Mesothelial cell of epicardium (in vitro differentiated cells): ENCODE measurements around the gene EXTL1. TPM values are rescaled to one million over a fixed set of nuclear protein-coding genes. Genes with fewer than 3 reads are reported as not detected.

ENCODE experiments used
- DNase-seq, 2 experiments: peaks; one replicate each; pipeline ENCODE4 v3.0.0; 2021; ENCODE audit warnings: low spot score in 2 of 2; ENCODE audit not compliant: unreplicated experiment in 2 of 2
- H3K27ac Mint-ChIP-seq: 2 replicates; pipeline ENCODE4 v1.8.0; 2021; ENCODE audit warnings: mixed read lengths
- H3K27me3 Mint-ChIP-seq: 2 replicates; pipeline ENCODE4 v1.8.0; 2021; ENCODE audit warnings: low read depth, mixed read lengths
- H3K36me3 Mint-ChIP-seq: 2 replicates; pipeline ENCODE4 v1.8.0; 2021; ENCODE audit warnings: mixed read lengths
- H3K4me1 Mint-ChIP-seq: 2 replicates; pipeline ENCODE4 v1.8.0; 2021; ENCODE audit warnings: mixed read lengths
- H3K4me3 Mint-ChIP-seq: 2 replicates; pipeline ENCODE4 v1.8.0; 2021; ENCODE audit warnings: mild to moderate bottlenecking, moderate library complexity, mixed read lengths
- H3K9me3 Mint-ChIP-seq: 2 replicates; pipeline ENCODE4 v1.8.0; 2021; ENCODE audit warnings: mixed read lengths
- total RNA-seq: library from RNA; stranded (reverse); gene quantifications from 3 replicates; pipeline ENCODE4 v1.2.1, GENCODE V29; 2021
- TF ChIP-seq, protein P1 (sequence below): fragments of 200-600 bp; sonication (generic); IDR thresholded peaks from one replicate; pipeline ENCODE4 v1.5.0; 2021; ENCODE audit warnings: antibody characterized with exemption; ENCODE audit not compliant: unreplicated experiment

Gene EXTL1
- total RNA-seq, 1 donor from 2014 or later: 8.2 TPM

GRCh38 chr1:26044414-26044813 is 22.8 kb downstream of the EXTL1 start:
- peaks cover 33% of the 10 kb centered on the region for H3K4me1 Mint-ChIP-seq
- no peak overlapping the region for H3K27ac Mint-ChIP-seq
- peaks cover 58% of the 10 kb centered on the region for H3K27me3 Mint-ChIP-seq
- H3K9me3 Mint-ChIP-seq: no peaks in the 10 kb centered on the region
- TF ChIP-seq, protein P1, sequence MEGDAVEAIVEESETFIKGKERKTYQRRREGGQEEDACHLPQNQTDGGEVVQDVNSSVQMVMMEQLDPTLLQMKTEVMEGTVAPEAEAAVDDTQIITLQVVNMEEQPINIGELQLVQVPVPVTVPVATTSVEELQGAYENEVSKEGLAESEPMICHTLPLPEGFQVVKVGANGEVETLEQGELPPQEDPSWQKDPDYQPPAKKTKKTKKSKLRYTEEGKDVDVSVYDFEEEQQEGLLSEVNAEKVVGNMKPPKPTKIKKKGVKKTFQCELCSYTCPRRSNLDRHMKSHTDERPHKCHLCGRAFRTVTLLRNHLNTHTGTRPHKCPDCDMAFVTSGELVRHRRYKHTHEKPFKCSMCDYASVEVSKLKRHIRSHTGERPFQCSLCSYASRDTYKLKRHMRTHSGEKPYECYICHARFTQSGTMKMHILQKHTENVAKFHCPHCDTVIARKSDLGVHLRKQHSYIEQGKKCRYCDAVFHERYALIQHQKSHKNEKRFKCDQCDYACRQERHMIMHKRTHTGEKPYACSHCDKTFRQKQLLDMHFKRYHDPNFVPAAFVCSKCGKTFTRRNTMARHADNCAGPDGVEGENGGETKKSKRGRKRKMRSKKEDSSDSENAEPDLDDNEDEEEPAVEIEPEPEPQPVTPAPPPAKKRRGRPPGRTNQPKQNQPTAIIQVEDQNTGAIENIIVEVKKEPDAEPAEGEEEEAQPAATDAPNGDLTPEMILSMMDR: no peak
- no peaks in the 10 kb centered on the region for H3K36me3 Mint-ChIP-seq
- H3K4me3 Mint-ChIP-seq: no peak overlapping the region
- DNase-seq: no peak

- peak overlapping the region; percentile 72 for H3K4me3 Mint-ChIP-seq
- no peaks in the 10 kb centered on the region for H3K9me3 Mint-ChIP-seq
- H3K27me3 Mint-ChIP-seq: peaks cover 61% of the 10 kb centered on the region
- TF ChIP-seq, protein P1: no peak
- peaks cover 40% of the 10 kb centered on the region for H3K4me1 Mint-ChIP-seq
- DNase-seq: no peak
- H3K27ac Mint-ChIP-seq: peak overlapping the region; percentile 62
- no peaks in the 10 kb centered on the region for H3K36me3 Mint-ChIP-seq
These were observed 23.6 kb downstream of the EXTL1 start for GRCh38 chr1:26044971-26045721.

DNA sequence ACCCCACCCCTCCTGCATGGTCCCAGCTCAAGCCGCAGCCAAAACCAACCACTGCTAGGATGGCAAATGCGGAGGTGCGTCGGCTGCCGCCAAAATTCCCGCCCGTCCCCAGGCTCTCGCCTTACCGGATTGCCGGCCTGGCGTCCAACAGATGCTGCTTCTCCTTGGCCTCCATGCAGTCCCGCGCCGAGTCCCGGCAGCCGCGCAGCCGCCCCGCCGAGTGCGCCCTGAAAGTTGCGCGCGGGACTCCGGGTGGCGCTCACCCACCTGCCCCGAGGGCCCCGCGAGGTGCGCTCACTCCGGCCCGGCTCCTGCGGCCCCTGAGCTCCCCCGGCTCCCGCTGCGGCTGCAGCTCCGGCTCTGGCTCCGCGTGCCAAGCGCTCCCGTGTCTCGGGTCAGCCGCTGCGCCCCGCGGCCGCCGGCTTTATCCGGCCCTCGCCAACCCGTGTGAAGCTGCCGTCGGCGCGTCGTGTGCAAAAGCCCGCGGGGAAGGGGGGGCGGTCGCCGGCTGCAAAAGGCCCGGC is 24.2 kb downstream of the EXTL1 start, which contains the start of gene SLC30A2:
TSS of gene SLC30A2 (minus strand) at position 397 of the 524 bp plus-strand sequence. CDS start at position 175, 222 bp downstream.
- Mint-ChIP-seq H3K36me3 (no peaks in the 10 kb centered on the region), H3K27me3 (peaks cover 63% of the 10 kb centered on the region), H3K4me3 (peak within 1 kb of the TSS; percentile 72), H3K27ac (peak within 1 kb of the TSS; percentile 62), H3K9me3 (no peaks in the 10 kb centered on the region), H3K4me1 (peaks cover 45% of the 10 kb centered on the region)
- DNase-seq: no peak
- TF ChIP-seq, protein P1: no peak

DNA sequence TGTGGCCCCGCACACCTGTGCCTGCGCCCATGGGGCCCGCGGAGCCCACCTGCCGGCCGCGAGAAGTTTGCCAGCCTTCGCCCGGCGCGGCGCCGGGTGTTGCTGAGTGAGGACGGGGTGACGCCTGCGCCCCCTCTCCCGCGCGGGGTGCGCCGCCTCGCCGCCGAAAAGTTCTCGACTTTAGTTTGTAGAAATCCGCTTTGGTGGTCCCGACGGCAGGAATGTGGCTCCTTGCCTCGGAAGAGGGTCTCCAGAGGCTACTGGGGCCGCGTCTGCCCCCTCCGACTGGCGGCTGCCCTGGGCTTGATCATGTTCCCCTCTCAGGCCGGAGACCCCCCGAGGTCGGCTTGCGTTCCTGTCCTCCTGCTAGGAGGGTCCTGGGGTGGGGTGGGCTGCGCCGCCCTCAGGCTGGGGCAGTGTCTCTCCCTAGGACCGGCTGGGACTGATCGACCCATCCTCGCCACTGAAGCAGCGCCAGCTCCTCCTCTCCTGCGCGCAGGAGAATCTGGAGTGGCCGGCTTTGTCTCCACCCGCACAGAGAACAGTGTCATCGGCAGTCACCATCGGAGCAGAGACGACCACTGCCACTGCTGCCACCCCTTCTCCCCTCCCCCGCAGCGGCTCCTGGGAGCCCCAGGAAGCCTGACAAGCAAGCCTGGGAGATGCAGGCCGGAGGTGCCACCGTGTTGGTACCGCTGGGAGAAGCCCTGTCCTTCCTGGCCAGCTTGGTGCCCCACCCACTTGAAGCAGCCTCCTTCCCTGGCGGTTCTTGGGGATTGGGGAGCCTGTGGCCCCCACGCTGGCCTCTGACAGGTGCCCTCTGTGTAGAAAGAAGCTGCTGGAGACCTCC is 24.9 kb downstream of the EXTL1 start:
- H3K4me3 Mint-ChIP-seq: peak overlapping the region; percentile 67
- peaks cover 65% of the 10 kb centered on the region for H3K27me3 Mint-ChIP-seq
- H3K4me1 Mint-ChIP-seq: peaks cover 51% of the 10 kb centered on the region
- TF ChIP-seq, protein P1: no peak
- H3K9me3 Mint-ChIP-seq: no peaks in the 10 kb centered on the region
- no peaks in the 10 kb centered on the region for H3K36me3 Mint-ChIP-seq
- DNase-seq: no peak
- H3K27ac Mint-ChIP-seq: no peak overlapping the region

DNA sequence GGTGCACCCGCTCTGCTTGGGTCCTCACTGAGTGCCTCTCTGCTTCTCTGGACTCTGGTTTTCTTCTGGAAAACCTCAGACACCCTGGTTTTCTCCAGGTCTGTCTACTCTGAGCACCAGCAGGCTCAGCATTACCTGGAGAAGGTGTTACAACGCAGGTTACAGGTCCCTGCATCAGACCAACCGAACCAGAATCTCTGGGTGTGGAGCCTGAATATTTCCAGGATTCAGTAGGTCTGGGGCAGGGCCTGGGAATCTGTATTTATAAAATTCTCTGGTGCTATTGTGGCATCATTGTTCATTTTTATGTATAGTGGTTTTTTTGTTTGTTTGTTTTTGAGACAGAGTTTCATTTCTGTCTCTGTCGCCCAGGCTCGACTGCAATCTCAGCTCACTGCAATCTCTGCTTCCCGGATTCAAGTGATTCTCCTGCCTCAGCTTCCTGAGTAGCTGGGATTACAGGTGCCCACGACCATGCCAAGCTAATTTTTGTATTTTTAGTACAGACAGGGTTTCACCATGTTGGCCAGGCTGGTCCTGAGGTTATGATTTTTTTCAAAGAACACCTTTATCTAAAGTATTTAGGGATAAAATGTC is 25.8 kb downstream of the EXTL1 start:
- H3K27me3 Mint-ChIP-seq: peaks cover 65% of the 10 kb centered on the region
- no peak for DNase-seq
- peaks cover 54% of the 10 kb centered on the region for H3K4me1 Mint-ChIP-seq
- no peak overlapping the region for H3K27ac Mint-ChIP-seq
- no peaks in the 10 kb centered on the region for H3K36me3 Mint-ChIP-seq
- no peaks in the 10 kb centered on the region for H3K9me3 Mint-ChIP-seq
- H3K4me3 Mint-ChIP-seq: peak overlapping the region; percentile 67
- TF ChIP-seq, protein P1: no peak
